Cardiac muscle cell (in vitro differentiated cells and primary cell): ENCODE measurements around the gene PIGP. TPM values are rescaled to one million over a fixed set of nuclear protein-coding genes. Genes with fewer than 3 reads are reported as not detected.

ENCODE experiments used
- DNase-seq, 2 donors: peaks; one replicate each; pipeline versions ENCODE4 v3.0.0 to v3.0.0-alpha.2; 2010 to 2017; ENCODE audit warnings: low read depth in 1 of 2, low spot score in 1 of 2
- H3K27ac ChIP-seq: fragments of 200-600 bp; sonication (generic); 2 replicates; pipeline ENCODE4 v1.5.1; 2016
- H3K27me3 ChIP-seq: fragments of 200-600 bp; sonication (generic); 2 replicates; pipeline ENCODE4 v1.6.0; 2016; ENCODE audit warnings: control low read depth
- H3K36me3 ChIP-seq: fragments of 200-600 bp; sonication (generic); 2 replicates; pipeline ENCODE4 v1.5.1; 2016; ENCODE audit warnings: control low read depth
- H3K4me1 ChIP-seq: fragments of 200-600 bp; sonication (generic); 2 replicates; pipeline ENCODE4 v1.8.1; 2017; ENCODE audit warnings: low read depth, mild to moderate bottlenecking, mixed run types
- H3K4me3 ChIP-seq: fragments of 200-600 bp; sonication (generic); 2 replicates; pipeline ENCODE4 v1.5.1; 2016; ENCODE audit warnings: mild to moderate bottlenecking
- H3K9me3 ChIP-seq: fragments of 200-600 bp; sonication (generic); 2 replicates; pipeline ENCODE4 v1.5.1; 2017; ENCODE audit warnings: low read depth, mild to moderate bottlenecking, control low read depth
- polyA plus RNA-seq: library from polyadenylated mRNA; unstranded; fragments of >200 nt; fragmentation: Nextera tagmentation; extraction: Ambion mirVana; gene quantifications from 2 replicates; pipeline ENCODE4 v1.2.1, GENCODE V29; 2016
- total RNA-seq: library from RNA; depleted of rRNA; stranded (reverse); fragments of >200 nt; gene quantifications from 2 replicates; pipeline ENCODE4 v1.2.3, GENCODE V29; 2016
- TF ChIP-seq, protein P1 (sequence below): IDR thresholded peaks from 2 replicates; pipeline ENCODE4 v1.5.1; 2012; ENCODE audit warnings: low read depth, mild to moderate bottlenecking, low read length

The PIGP gene
- total and polyA plus RNA-seq, 2 experiments from 2014 or later, result 13.8 to 91.5 TPM

DNA sequence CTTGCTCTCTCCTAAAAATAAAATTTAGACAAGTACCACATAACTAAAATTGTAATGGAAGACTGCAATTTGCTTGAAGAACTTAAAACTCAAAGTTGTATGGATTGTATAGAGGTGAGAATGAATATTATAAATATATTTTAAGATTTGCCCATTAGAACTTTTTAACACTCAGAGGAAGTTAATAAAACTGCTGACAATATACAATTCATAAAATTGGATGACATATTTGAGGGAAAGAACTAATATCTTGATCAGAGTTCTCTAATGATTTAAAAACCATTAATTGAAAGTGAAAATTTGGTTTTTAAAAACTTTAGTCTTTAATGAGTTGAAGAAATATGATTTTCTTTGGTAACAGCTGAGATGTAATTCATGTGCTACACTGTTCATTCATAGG, 21.1 kb upstream of the PIGP start:
- no peak overlapping the region for H3K27ac ChIP-seq
- H3K4me1 ChIP-seq, result no peaks in the 10 kb centered on the region
- H3K36me3 ChIP-seq, result peaks cover 29% of the 10 kb centered on the region
- H3K27me3 ChIP-seq, result no peaks in the 10 kb centered on the region
- H3K9me3 ChIP-seq, result no peaks in the 10 kb centered on the region
- DNase-seq, result no peak
- no peak overlapping the region for H3K4me3 ChIP-seq
- TF ChIP-seq, protein P1, sequence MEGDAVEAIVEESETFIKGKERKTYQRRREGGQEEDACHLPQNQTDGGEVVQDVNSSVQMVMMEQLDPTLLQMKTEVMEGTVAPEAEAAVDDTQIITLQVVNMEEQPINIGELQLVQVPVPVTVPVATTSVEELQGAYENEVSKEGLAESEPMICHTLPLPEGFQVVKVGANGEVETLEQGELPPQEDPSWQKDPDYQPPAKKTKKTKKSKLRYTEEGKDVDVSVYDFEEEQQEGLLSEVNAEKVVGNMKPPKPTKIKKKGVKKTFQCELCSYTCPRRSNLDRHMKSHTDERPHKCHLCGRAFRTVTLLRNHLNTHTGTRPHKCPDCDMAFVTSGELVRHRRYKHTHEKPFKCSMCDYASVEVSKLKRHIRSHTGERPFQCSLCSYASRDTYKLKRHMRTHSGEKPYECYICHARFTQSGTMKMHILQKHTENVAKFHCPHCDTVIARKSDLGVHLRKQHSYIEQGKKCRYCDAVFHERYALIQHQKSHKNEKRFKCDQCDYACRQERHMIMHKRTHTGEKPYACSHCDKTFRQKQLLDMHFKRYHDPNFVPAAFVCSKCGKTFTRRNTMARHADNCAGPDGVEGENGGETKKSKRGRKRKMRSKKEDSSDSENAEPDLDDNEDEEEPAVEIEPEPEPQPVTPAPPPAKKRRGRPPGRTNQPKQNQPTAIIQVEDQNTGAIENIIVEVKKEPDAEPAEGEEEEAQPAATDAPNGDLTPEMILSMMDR, result no peak

DNA sequence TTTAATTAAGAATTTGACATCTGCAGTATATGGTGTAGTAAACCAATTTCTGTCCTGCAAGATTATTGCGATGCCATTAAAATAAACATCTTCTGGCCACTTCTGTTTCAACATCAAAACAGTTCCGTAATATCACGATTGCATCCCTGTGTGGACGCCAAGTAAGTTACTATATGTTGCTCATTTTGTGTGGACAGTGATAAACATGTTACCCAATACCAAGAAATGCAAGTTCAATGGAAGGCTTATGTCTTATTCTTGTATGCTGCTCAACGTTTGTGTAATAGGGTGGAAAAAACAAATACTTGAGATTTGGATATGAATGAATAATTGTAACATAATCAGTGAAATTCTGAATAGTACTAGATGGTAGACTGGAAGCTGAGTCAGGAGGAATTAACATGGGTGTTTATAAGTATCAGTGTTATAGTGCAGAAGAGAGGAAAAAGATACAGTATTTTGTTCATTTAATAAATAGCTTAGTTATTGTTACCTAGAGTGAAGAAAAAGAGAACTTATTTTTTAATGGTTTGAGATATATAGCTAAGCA, 15.4 kb upstream of the PIGP start:
- no peak overlapping the region for H3K27ac ChIP-seq
- peaks cover 4% of the 10 kb centered on the region for H3K36me3 ChIP-seq
- H3K4me3 ChIP-seq, result no peak overlapping the region
- H3K4me1 ChIP-seq, result no peaks in the 10 kb centered on the region
- DNase-seq, result peak in 1 of 2 donors; percentile 75
- H3K9me3 ChIP-seq, result no peaks in the 10 kb centered on the region
- H3K27me3 ChIP-seq, result no peaks in the 10 kb centered on the region
- TF ChIP-seq, protein P1, result no peak

DNA sequence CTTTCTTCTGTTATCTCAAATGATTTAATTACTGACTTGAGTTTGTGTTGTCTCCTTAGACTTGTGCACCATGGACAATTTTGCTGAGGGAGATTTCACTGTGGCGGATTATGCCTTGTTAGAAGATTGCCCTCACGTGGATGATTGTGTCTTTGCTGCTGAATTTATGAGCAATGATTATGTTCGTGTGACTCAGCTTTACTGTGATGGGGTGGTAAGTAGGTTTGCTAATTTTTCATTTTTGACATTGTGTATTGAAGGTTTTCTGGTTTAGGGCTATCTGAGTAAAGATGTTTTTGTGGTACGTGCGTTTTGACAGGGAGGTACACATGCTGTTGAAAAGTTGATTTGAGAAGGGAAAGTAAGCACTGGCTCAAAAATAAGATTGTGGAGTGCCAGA, 14.3 kb upstream of the PIGP start:
- Histone ChIP-seq H3K27ac (no peak overlapping the region), H3K4me1 (no peaks in the 10 kb centered on the region), H3K4me3 (no peak overlapping the region), H3K9me3 (no peaks in the 10 kb centered on the region), H3K36me3 (peaks cover 4% of the 10 kb centered on the region), H3K27me3 (no peaks in the 10 kb centered on the region)
- TF ChIP-seq, protein P1, result peak; percentile 52
- peak; percentile 5 to 76 for DNase-seq

DNA sequence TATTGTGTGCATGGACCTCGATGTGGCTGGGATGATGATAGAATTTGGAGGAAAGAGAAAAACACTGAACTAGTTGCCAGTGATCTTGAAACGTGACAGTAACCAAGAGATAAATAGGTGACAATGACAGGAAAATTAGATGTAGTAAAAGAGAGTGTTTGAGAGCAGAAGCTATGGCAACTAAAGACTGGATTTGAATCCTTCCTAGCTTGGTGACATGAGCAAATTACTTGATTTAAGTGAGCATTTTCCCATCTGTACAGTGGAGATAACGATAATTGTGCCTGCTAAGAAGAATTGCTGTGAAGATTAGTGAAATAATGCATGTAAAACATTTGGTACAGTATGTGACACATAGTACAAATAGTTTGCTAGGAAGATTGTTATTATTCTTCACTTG, 12.9 kb upstream of the PIGP start:
- no peak for DNase-seq
- H3K9me3 ChIP-seq, result no peaks in the 10 kb centered on the region
- H3K4me1 ChIP-seq, result no peaks in the 10 kb centered on the region
- H3K27me3 ChIP-seq, result no peaks in the 10 kb centered on the region
- no peak overlapping the region for H3K27ac ChIP-seq
- TF ChIP-seq, protein P1, result no peak
- peaks cover 4% of the 10 kb centered on the region for H3K36me3 ChIP-seq
- H3K4me3 ChIP-seq, result no peak overlapping the region

DNA sequence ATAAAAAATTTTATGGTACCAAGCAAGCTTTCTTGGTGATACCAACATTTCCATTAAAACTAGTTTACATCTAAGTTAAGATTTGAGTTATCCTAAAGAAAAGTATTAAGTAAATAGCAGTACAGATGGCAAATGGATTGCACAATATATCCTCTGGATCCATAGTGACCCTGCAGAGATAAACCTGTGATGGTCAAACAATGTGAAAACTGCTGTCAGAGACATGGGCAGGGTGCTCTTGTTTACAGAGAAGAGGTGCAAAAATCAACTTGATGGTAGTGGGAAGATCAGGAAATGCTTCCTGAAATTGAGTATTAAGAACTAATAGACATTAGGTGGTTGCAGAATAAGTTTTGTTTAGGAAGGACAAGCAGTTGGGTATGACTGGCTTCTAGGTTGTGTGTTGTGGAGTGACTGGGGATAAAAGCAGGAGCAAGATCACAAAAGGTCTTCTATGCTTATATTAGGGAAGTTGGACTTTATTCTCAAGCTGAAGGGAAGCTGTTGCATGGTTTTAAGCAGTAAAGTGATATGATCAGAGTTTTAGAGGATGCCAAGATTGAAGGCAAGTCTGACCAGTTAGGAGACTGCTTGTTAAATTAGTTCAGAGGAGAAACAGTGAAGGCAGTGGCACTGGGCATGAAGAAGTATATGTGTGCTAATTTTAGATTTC, 10.1 kb upstream of the PIGP start:
- Histone ChIP-seq H3K4me1 (no peaks in the 10 kb centered on the region), H3K4me3 (no peak overlapping the region), H3K27ac (no peak overlapping the region), H3K36me3 (peaks cover 2% of the 10 kb centered on the region), H3K9me3 (no peaks in the 10 kb centered on the region), H3K27me3 (no peaks in the 10 kb centered on the region)
- TF ChIP-seq, protein P1, result no peak
- DNase-seq, result no peak
